GM12801 (cell line): ENCODE measurements around the gene CD300LG.
A peak's percentile ranks its signal among the peaks of the same experiment; 100 is the strongest.

Source experiments
- TF ChIP-seq, protein P1 (sequence below): IDR thresholded peaks from one replicate; pipeline ENCODE4 v1.5.1; 2011; ENCODE audit warnings: control low read depth; ENCODE audit not compliant: insufficient read length; ENCODE audit errors: extremely low read depth

The CD300LG gene

DNA sequence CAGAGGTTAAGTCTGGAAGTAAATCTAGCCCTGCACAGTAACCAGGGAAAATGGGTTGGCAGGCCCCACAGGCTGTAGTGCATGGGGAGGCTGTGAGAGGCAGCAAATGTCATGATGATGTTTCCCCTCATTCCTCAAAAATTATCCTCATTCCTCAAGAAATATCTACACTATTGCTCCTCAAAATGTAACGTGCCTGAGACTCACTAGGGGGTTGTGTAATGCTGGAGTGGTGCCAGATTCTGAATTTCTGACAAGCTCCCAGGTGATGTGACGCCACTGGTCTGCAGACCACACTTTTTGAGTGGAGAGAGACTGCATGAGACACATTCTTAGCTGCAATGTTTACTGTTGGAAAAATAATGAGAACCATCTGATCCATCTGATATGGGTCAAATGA is 12.9 kb upstream of the CD300LG start:
- TF ChIP-seq, protein P1, sequence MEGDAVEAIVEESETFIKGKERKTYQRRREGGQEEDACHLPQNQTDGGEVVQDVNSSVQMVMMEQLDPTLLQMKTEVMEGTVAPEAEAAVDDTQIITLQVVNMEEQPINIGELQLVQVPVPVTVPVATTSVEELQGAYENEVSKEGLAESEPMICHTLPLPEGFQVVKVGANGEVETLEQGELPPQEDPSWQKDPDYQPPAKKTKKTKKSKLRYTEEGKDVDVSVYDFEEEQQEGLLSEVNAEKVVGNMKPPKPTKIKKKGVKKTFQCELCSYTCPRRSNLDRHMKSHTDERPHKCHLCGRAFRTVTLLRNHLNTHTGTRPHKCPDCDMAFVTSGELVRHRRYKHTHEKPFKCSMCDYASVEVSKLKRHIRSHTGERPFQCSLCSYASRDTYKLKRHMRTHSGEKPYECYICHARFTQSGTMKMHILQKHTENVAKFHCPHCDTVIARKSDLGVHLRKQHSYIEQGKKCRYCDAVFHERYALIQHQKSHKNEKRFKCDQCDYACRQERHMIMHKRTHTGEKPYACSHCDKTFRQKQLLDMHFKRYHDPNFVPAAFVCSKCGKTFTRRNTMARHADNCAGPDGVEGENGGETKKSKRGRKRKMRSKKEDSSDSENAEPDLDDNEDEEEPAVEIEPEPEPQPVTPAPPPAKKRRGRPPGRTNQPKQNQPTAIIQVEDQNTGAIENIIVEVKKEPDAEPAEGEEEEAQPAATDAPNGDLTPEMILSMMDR, result no peak

DNA sequence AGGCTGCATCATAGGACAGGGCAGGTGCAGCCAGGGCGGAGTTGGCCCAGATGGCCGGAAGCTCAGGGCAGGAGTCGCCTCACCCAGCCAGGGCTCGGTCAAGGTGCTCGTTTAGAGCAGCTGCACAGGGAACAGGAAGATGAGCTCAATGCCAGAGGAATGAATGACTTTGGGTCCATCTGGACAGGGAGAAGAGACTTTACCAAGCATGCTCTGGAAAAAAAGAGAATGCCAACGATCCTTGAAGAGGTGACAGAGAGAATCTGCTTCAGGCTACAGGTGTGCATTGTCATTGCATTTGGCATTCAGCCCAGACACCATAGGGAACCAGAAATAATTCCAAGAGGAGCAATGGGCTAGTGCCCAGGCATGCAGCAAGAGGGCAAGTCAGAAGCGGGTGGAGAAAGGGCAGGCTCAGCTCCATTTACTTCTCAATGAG is 7.3 kb upstream of the CD300LG start:
- TF ChIP-seq, protein P1, result no peak

DNA sequence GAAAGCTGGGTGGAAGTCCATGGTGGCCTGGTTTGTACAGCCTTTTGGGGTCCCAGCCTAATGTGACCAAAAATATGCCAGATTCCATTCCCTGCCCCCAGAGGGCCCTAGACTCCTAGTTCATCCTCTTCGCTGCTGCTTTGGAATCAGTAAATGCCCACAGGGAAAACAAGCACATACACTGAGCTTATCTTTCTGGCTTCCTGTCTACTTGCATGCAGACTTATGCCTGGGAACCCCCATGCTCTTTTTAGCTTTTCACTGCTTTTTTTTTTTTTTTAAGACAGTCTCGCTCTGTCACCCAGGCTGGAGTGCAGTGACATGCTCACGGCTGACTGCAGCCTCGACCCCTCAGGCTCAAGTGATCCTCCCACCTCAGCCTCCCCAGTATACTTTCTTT is 6.2 kb upstream of the CD300LG start:
- TF ChIP-seq, protein P1, result no peak

DNA sequence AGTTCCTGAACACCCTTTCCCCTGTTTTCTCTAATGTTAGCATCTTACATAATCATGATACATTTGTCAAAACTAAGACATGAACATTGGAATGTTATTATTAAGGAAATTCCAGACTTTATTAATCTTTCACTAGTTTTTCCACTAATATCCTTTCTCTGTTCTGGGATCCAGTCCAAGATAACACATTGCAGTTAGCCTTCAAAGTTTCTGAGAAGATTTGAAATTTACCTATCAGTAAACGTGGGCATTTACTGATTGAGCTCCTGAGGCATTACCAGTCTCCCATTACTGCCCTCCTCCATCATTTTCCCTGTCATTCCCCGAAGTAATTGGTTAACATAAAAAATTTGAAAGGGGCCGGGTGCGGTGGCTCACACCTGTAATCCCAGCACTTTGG is 5.7 kb upstream of the CD300LG start:
- TF ChIP-seq, protein P1, result no peak

DNA sequence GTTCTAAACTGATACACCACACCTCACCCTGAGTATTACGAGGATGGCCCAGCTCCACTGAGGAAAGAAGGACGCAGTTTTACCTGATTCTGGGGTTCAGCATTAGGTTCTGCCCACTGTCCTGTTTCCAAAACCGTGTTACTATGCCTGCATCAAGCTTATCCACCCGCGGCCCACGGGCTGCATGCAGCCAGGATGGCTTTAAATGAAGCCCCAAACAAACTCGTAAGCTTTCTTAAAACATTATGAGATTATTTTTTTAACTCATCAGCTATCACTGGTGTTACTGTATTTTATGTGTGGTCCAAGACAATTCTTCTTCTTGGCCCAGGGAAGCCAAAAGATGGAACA is 4.0 kb upstream of the CD300LG start:
- TF ChIP-seq, protein P1, result no peak

DNA sequence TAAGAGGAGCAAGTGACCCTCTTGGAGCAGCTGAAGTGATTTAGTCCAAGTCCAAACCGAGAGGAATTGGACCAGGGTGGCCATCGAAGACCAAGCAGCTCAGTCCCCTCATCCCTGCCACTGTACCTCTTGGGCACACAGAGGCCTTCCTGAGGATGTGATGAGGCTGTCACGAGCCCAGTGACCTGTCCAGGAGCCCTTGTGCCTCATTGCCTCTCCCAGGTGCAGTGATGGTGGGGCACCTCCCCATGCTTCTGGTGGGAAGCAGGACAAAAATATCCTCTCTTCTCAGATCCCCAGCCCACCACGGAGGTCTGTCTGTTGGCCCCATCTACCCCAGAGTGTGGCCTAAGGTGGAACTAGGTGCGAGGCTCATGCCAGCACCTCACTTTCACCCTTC is 2.7 kb upstream of the CD300LG start:
- TF ChIP-seq, protein P1, result no peak

DNA sequence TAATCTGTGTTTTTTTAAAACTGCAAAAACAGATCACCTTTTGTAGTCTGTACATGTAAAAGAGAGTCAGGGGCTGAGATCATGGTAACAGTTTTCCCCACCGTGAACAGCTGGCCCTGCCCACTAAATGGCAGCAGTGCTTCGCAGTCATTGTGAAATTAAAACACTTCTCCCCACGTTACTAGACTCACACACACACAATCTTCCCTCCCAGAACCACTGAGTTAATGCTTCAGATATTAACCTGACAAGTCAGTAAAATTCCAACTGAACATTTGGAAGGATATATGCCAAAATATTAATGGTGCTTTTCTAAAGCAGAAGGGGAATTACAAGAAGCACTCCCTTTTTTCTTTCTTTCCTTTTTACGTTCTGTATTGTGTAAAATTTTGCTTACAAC is 1.2 kb upstream of the CD300LG start:
- TF ChIP-seq, protein P1, result no peak

DNA sequence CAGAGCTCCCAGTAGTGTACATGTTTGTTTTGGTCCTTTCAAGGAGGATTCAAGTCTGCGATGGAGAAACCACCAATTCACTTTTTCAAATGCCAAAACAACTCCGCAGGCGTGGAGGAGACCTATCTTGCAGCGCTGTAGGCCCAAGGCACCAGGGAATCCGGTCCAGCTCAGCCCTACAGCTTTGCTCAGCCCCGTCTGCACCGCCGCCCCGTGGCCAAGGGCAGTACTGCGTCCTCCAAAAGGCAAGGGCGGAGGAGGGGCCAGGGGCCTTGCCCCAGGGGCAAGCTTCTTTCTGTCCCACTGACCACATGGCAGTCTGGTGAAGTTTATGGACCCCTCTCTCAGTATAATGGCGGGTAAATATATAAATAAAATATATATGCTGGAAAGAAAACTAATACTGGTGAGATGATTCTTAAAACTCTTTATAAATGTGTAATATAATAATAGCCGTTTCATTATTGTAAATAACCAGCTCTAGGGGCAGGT is 709 bp upstream of the CD300LG start:
- TF ChIP-seq, protein P1, result peak; percentile 38
